ENCODE results near the gene CACNA1A. TPM values are rescaled to one million over a fixed set of nuclear protein-coding genes. Genes with fewer than 3 reads are reported as not detected.
A peak's percentile ranks its signal among the peaks of the same experiment; 100 is the strongest.

CACNA1A gene
- total RNA-seq, 1 donor from 2014 or later = 0.42 TPM

GRCh38 chr19:13281567-13282291 is 224.6 kb downstream of the CACNA1A start:
- Mint-ChIP-seq H3K9me3 (ENCODE audit: low read depth) (no peaks in the 10 kb centered on the region), H3K36me3 (ENCODE audit: low read depth) (no peaks in the 10 kb centered on the region), H3K27ac (ENCODE audit: unreplicated experiment) (no peak overlapping the region), H3K27me3 (ENCODE audit: low read depth) (peaks cover 18% of the 10 kb centered on the region), H3K4me1 (ENCODE audit: low read depth) (peaks cover 17% of the 10 kb centered on the region), H3K4me3 (ENCODE audit: unreplicated experiment) (no peak overlapping the region)
- TF ChIP-seq CTCF (IDR thresholded peaks at IDR 0.05) = no peak
- no peak for DNase-seq (ENCODE audit: low spot score)

GRCh38 chr19:13277104-13277809 is 229.0 kb downstream of the CACNA1A start:
- DNase-seq (ENCODE audit: low spot score) = no peak
- TF ChIP-seq CTCF (IDR thresholded peaks at IDR 0.05) = peak; percentile 86
- H3K27me3 Mint-ChIP-seq (ENCODE audit: low read depth) = peaks cover 3% of the 10 kb centered on the region
- H3K36me3 Mint-ChIP-seq (ENCODE audit: low read depth) = no peaks in the 10 kb centered on the region
- H3K9me3 Mint-ChIP-seq (ENCODE audit: low read depth) = no peaks in the 10 kb centered on the region
- peaks cover 19% of the 10 kb centered on the region for H3K4me1 Mint-ChIP-seq (ENCODE audit: low read depth)
- H3K27ac Mint-ChIP-seq (ENCODE audit: unreplicated experiment) = no peak overlapping the region
- no peak overlapping the region for H3K4me3 Mint-ChIP-seq (ENCODE audit: unreplicated experiment)

GRCh38 chr19:13275016-13275722 is 231.1 kb downstream of the CACNA1A start:
- no peak overlapping the region for H3K4me3 Mint-ChIP-seq (ENCODE audit: unreplicated experiment)
- peaks cover 10% of the 10 kb centered on the region for H3K4me1 Mint-ChIP-seq (ENCODE audit: low read depth)
- no peaks in the 10 kb centered on the region for H3K9me3 Mint-ChIP-seq (ENCODE audit: low read depth)
- H3K27ac Mint-ChIP-seq (ENCODE audit: unreplicated experiment) = no peak overlapping the region
- no peak for TF ChIP-seq CTCF (IDR thresholded peaks at IDR 0.05)
- no peaks in the 10 kb centered on the region for H3K36me3 Mint-ChIP-seq (ENCODE audit: low read depth)
- no peaks in the 10 kb centered on the region for H3K27me3 Mint-ChIP-seq (ENCODE audit: low read depth)
- DNase-seq (ENCODE audit: low spot score) = no peak

DNA sequence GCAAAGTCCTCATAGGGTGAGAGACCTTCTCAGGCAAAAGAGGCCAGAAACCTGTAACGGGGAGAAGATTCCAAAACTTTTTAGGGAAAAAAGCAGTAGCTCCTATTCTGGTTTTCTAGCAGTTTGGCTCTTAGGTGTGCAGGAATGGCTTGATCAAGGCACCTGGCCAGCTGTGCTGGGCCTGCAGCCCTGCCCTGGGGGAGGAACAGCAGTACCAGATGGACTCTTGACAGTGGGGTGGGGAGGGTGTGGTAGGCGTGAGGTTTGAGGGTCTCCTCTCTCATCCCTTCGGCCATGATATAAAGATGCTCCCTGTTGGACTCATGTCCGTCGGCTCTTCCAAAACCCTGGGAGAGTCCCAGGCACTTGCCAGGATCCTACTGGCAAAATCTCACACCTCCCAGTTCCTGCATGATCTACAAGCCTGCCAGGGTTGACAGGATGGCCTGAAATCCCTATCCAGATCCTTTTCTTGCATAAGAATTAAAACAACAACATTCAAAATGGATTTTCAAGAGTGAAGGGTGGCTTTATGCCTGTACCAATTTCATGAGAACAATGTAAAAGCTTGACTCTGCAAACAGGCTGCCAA is 235.7 kb downstream of the CACNA1A start:
- H3K4me1 Mint-ChIP-seq (ENCODE audit: low read depth) = peaks cover 2% of the 10 kb centered on the region
- no peaks in the 10 kb centered on the region for H3K9me3 Mint-ChIP-seq (ENCODE audit: low read depth)
- peaks cover 7% of the 10 kb centered on the region for H3K27me3 Mint-ChIP-seq (ENCODE audit: low read depth)
- no peak for TF ChIP-seq CTCF (IDR thresholded peaks at IDR 0.05)
- DNase-seq (ENCODE audit: low spot score) = no peak
- no peaks in the 10 kb centered on the region for H3K36me3 Mint-ChIP-seq (ENCODE audit: low read depth)
- H3K4me3 Mint-ChIP-seq (ENCODE audit: unreplicated experiment) = no peak overlapping the region
- H3K27ac Mint-ChIP-seq (ENCODE audit: unreplicated experiment) = no peak overlapping the region

- no peak for TF ChIP-seq CTCF (IDR thresholded peaks at IDR 0.05)
- no peak overlapping the region for H3K27ac Mint-ChIP-seq (ENCODE audit: unreplicated experiment)
Measured at GRCh38 chr19:13269348-13269747, 236.9 kb downstream of the CACNA1A start.

More at GRCh38 chr19:13269348-13269747, 236.9 kb downstream of the CACNA1A start:
- no peak for DNase-seq (ENCODE audit: low spot score)
- Mint-ChIP-seq H3K36me3 (ENCODE audit: low read depth) (no peaks in the 10 kb centered on the region), H3K9me3 (ENCODE audit: low read depth) (no peaks in the 10 kb centered on the region), H3K4me3 (ENCODE audit: unreplicated experiment) (no peak overlapping the region), H3K4me1 (ENCODE audit: low read depth) (no peaks in the 10 kb centered on the region), H3K27me3 (ENCODE audit: low read depth) (peaks cover 12% of the 10 kb centered on the region)

All from chondrocyte (in vitro differentiated cells).